IPS-18a (cell line): ENCODE results near the gene HOATZ.

Experiments
- H3K27ac ChIP-seq: one replicate; pipeline ENCODE4 v1.5.1; 2013; ENCODE audit warnings: low read length
- H3K27me3 ChIP-seq: one replicate; pipeline ENCODE4 v1.6.1; 2013; ENCODE audit warnings: mild to moderate bottlenecking, low read length; ENCODE audit not compliant: control insufficient read depth, insufficient read depth
- H3K36me3 ChIP-seq: one replicate; pipeline ENCODE4 v1.6.1; 2013; ENCODE audit warnings: low read depth, low read length; ENCODE audit not compliant: control insufficient read depth
- H3K4me1 ChIP-seq: one replicate; pipeline ENCODE4 v1.6.1; 2013; ENCODE audit warnings: low read depth, low read length; ENCODE audit not compliant: control insufficient read depth
- H3K4me3 ChIP-seq: one replicate; pipeline ENCODE4 v1.5.1; 2013; ENCODE audit warnings: low read length
- H3K9ac ChIP-seq: one replicate; pipeline ENCODE4 v1.6.1; 2013; ENCODE audit warnings: mild to moderate bottlenecking, low read length, moderate library complexity
- H3K9me3 ChIP-seq: one replicate; pipeline ENCODE4 v1.6.1; 2013; ENCODE audit warnings: low read depth, low read length; ENCODE audit not compliant: control insufficient read depth

HOATZ gene

DNA sequence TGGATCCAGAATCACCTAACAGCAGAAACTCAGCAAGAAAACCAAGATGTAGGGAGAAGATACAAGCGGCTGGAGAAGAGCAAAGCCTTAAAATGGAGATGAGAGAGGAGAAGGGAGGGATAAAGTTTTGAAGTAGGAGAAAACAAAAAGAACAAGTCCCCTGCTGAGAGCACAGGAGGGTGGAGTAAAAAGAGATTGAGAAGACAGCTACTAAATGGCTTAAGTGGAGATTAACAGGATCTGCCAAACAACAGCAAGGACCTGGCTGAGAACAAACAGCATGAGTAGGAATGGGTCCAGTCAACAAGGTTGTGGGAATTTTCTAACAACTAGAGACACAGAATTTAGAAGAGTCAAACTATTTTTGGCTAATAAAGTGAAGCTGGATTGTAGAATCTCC, 20.5 kb upstream of the HOATZ start:
- H3K9me3 ChIP-seq = no peaks in the 10 kb centered on the region
- H3K4me1 ChIP-seq = no peaks in the 10 kb centered on the region
- no peak overlapping the region for H3K4me3 ChIP-seq
- H3K9ac ChIP-seq = no peak overlapping the region
- H3K27me3 ChIP-seq = no peaks in the 10 kb centered on the region
- H3K27ac ChIP-seq = no peak overlapping the region
- no peaks in the 10 kb centered on the region for H3K36me3 ChIP-seq

DNA sequence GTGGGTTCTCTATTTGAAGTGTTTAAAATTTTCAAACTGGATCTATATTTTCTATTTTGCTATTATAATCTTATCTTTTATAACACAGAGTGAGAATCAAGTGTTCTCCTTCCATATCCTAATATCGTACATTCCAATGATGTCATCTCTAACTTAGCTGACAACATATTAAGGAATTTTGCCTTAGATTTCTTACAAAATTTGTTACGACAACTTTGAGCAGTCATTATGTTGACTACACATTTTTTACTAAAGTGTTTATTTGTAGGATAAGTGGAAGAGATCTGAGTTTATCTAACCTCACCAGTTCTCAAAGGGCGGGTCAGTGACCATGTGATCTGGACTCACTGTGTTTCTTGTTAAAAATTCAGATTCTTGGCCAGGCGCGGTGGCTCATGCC, 15.1 kb upstream of the HOATZ start:
- Histone ChIP-seq H3K27me3 (no peaks in the 10 kb centered on the region), H3K9me3 (no peaks in the 10 kb centered on the region), H3K27ac (no peak overlapping the region), H3K4me1 (no peaks in the 10 kb centered on the region), H3K9ac (no peak overlapping the region), H3K36me3 (no peaks in the 10 kb centered on the region), H3K4me3 (no peak overlapping the region)

DNA sequence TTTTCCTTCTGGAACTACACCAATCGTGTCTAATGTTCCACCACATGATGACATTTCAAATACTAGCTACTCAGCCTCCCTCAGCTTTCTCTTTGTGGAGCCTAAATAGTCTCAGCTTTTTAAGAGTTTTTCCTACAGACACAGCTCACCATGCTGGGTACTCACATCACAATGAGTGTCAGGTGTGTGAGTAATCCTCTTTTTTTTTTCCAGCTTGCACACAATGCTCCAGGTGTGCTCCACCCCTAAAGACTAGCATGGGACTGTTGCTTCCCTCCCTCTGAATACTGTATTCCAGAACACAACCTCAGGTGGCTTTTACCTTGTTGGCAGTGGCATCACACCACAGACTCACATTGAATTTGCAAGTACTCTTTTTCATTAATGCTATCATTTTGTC, 14.1 kb upstream of the HOATZ start:
- no peak overlapping the region for H3K4me3 ChIP-seq
- no peaks in the 10 kb centered on the region for H3K27me3 ChIP-seq
- no peaks in the 10 kb centered on the region for H3K4me1 ChIP-seq
- H3K36me3 ChIP-seq = no peaks in the 10 kb centered on the region
- H3K27ac ChIP-seq = no peak overlapping the region
- no peak overlapping the region for H3K9ac ChIP-seq
- H3K9me3 ChIP-seq = no peaks in the 10 kb centered on the region

DNA sequence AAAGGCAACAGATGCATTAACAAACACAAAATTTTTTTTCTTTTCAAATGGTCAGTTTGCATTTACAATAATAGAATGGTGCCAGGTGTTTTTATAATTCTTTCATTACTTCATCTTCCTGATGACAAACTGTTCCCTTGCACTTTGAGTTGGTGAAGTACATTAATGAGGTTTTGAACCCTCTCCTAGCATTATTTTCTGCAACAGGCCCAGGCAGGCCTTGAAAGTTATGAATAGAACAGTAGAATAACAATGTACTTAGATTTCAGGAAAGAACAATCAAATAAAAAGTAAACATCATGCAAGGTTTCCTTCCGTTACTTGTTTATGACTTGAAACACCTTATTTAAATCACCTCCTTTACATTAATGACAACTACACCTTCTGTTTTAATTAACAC, 12.0 kb upstream of the HOATZ start:
- no peaks in the 10 kb centered on the region for H3K9me3 ChIP-seq
- no peaks in the 10 kb centered on the region for H3K36me3 ChIP-seq
- H3K4me1 ChIP-seq = no peaks in the 10 kb centered on the region
- no peak overlapping the region for H3K9ac ChIP-seq
- H3K4me3 ChIP-seq = no peak overlapping the region
- H3K27ac ChIP-seq = no peak overlapping the region
- no peaks in the 10 kb centered on the region for H3K27me3 ChIP-seq

DNA sequence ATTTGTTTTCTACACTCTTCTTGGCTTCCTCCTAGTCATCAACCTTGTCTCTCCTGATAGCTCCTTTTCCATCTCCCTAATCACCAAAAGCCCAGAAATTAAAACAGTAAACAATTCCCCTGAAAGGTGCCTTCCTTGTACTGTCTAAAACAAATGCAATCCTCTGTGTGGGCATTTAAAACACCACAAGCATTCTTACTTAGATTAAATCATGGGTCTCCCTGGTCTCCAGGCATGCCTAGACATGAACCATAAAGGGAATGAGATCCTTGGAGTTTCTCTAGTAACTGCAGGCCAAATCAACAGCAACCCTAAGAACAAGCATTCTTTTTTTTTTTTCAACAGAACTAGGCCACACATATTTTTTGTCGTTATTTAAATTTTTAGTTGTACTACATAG, 4.3 kb upstream of the HOATZ start:
- peaks cover 45% of the 10 kb centered on the region for H3K27me3 ChIP-seq
- no peak overlapping the region for H3K27ac ChIP-seq
- H3K9ac ChIP-seq = no peak overlapping the region
- H3K4me3 ChIP-seq = no peak overlapping the region
- H3K4me1 ChIP-seq = peaks cover 7% of the 10 kb centered on the region
- no peaks in the 10 kb centered on the region for H3K9me3 ChIP-seq
- no peaks in the 10 kb centered on the region for H3K36me3 ChIP-seq

DNA sequence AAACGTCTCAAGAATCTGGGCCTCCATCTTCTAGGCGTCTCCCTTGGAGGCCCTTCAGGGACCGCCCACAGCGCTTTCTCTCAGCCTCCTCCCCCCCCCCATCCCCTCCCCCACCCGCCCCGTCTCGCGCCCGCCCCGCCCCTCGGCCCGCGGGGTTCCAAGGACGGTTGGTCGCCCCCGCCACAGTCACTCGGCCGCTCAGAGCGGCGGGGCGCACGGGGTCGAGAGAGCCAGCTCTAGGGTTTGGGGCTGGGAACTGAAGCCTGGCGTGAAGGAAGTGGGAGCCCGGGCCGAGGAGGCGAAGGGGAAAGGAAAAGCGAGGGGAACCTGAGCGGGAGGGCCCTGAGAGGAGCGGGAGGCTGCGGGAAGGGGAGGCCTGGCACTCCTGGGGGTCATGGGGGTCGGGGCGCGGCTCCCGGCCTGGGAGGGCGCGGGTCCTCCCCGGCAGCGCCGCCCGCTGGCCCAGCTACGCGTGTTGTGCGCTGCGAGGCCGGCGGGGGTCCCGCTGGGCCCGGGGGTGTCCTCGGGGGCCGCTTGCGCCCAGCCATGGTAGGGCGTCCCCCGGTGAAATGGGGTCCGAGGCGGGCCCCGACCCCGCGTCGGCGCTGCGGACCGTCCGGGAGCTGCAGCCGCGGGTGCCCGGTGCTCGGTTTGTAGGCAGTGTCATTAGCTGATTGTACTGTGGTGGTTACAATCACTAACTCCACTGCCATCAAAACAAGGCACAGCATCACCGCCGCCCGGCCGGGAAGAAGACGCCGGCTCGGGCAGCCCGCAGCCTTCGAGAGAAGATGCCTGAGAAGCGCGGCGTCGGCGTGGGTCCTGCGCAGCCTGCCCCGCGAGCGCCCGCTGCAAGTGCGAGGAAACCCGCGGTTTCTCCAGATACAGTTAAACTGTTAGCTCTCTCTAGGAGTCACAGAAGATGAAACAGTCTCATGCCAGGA, 2.0 kb upstream of the HOATZ start, which contains the start of gene BTG4:
Gene BTG4 (minus strand): TSS at position 91 of the 944 bp plus-strand sequence. CDS start 13,610 bp downstream, outside the sequence.
- H3K27me3 ChIP-seq = peaks cover 49% of the 10 kb centered on the region
- H3K4me3 ChIP-seq = peak within 1 kb of the TSS; percentile 54
- H3K4me1 ChIP-seq = peaks cover 7% of the 10 kb centered on the region
- no peaks in the 10 kb centered on the region for H3K9me3 ChIP-seq
- no peak within 1 kb of the TSS for H3K27ac ChIP-seq
- H3K9ac ChIP-seq = no peak within 1 kb of the TSS
- H3K36me3 ChIP-seq = no peaks in the 10 kb centered on the region

DNA sequence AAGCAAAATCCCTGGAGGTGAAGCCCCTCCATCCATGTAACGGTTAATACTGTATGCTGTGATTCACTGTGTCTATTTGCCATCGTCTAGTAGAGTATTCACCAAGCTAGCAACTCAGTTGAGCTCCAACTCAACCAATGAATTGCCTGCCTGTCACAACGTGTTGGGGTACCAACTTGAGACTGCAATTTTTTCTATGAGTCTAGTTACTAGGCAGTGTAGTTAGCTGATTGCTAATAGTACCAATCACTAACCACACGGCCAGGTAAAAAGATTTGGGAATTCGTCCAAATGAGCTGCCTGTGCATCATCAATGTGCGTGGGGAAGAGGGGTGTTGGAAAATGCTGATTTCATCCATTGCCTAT, 1.4 kb upstream of the HOATZ start:
- Histone ChIP-seq H3K27me3 (peaks cover 49% of the 10 kb centered on the region), H3K4me3 (peak overlapping the region; percentile 54), H3K27ac (no peak overlapping the region), H3K9me3 (no peaks in the 10 kb centered on the region), H3K4me1 (peaks cover 7% of the 10 kb centered on the region), H3K9ac (no peak overlapping the region), H3K36me3 (no peaks in the 10 kb centered on the region)

DNA sequence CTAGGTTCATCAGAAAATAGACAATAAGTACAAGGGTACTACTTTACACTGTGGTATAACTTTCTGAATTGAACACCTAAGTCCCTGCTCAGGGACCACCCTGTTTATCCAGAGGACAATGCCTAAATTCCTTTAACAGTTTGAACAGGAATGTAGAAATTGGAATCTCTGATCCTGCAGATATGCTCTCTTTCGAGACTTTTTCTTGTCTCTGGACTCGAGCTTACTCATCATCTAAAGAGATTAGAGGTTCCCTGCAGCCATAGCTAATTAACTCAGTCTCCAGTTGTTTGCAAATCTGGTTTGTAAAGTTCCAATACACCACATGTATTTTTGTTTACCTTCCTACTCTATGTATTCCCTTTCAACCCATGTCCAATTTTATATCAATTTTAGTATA, 1.0 kb downstream of the HOATZ start:
- Histone ChIP-seq H3K36me3 (no peaks in the 10 kb centered on the region), H3K4me1 (peaks cover 7% of the 10 kb centered on the region), H3K9me3 (no peaks in the 10 kb centered on the region), H3K4me3 (no peak overlapping the region), H3K27me3 (peaks cover 48% of the 10 kb centered on the region), H3K27ac (no peak overlapping the region), H3K9ac (no peak overlapping the region)

DNA sequence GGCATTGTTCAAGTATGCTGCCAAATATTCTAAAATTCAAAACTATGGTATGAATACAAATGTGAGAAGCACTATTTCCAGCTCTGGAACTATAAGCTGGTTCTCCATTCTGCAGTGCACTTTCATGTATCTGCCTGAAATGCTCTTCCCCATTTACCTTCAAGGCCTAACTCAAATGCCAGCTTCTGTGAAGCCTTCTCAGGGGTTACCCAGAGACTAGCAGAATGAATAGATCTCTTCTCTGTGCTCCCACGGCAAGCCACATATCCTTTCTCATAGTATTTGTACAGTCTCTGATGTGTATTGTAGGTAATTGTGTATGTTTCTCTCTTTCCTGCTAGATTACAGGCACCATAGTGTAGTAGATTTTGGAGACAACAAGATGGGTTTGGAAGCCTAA, 4.1 kb downstream of the HOATZ start:
- Histone ChIP-seq H3K27ac (no peak overlapping the region), H3K4me3 (no peak overlapping the region), H3K36me3 (no peaks in the 10 kb centered on the region), H3K9ac (no peak overlapping the region), H3K4me1 (peaks cover 4% of the 10 kb centered on the region), H3K27me3 (peaks cover 18% of the 10 kb centered on the region), H3K9me3 (no peaks in the 10 kb centered on the region)

DNA sequence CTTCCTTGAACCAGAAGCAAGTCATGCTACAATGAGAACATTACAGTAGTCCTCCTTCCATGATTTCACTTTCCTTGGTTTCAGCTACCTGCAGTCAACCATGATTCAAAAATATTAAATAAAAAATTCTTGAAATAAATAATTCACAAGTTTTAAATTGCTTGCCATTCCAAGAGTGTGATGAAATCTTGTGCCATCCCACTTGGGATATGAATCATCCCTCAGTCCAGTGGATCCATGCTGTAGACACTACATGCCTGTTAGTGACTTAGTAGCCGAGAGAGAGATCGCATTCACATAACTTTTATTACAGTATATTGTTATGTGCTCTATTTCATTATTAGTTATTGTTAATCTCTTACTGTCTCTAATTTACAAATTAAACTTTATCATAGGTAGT, 6.0 kb downstream of the HOATZ start:
- Histone ChIP-seq H3K9me3 (no peaks in the 10 kb centered on the region), H3K4me1 (no peaks in the 10 kb centered on the region), H3K9ac (no peak overlapping the region), H3K27me3 (peaks cover 2% of the 10 kb centered on the region), H3K4me3 (no peak overlapping the region), H3K27ac (no peak overlapping the region), H3K36me3 (no peaks in the 10 kb centered on the region)

DNA sequence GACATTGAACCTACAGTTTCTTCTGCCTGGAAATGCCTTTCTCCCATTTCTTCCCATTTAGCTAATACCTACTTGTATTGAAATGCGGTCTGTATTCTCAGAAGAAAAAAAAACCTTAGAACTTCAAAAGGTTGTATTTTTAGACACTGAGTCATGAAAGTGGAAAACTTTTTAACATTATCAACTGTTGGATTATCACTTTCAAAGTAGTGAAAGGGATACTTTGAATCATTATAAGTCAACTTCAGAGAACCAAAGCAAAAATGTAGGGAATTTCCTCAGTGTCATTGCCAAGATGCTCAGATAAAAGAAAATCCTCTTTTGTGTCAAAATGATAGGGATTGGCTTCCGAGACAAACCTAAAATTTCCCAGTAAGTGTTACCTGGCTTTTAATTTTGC, 6.6 kb downstream of the HOATZ start:
- Histone ChIP-seq H3K9me3 (no peaks in the 10 kb centered on the region), H3K4me1 (no peaks in the 10 kb centered on the region), H3K27ac (no peak overlapping the region), H3K36me3 (no peaks in the 10 kb centered on the region), H3K4me3 (no peak overlapping the region), H3K27me3 (no peaks in the 10 kb centered on the region), H3K9ac (no peak overlapping the region)

DNA sequence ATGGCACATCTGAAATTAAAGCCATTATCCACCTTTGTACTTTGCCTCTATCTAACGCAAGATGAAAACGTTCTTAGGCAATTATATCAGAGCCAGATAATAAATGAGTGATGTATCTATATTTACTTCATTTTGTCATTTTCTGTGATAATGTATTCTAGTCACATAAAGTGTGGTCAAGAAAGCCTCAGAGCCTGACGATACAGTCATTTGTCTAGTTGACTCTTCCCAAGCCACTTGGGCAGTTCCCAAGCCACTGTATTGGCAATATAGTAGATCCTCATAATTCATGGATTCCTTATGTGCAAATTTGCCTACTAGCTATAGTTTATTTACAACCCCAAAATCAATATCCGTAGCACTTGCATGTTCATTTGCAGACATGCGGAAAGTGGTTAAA, 7.8 kb downstream of the HOATZ start:
- no peak overlapping the region for H3K4me3 ChIP-seq
- H3K4me1 ChIP-seq = no peaks in the 10 kb centered on the region
- H3K36me3 ChIP-seq = no peaks in the 10 kb centered on the region
- H3K9ac ChIP-seq = no peak overlapping the region
- no peak overlapping the region for H3K27ac ChIP-seq
- H3K9me3 ChIP-seq = no peaks in the 10 kb centered on the region
- no peaks in the 10 kb centered on the region for H3K27me3 ChIP-seq
